GM15510 (cell line): Measurements from ENCODE around the gene CDK17.

ENCODE experiments used
- POLR2A ChIP-seq: IDR thresholded peaks from 3 replicates; pipeline ENCODE4 v1.6.1; 2011; ENCODE audit warnings: borderline replicate concordance; ENCODE audit not compliant: insufficient read length; ENCODE audit errors: extremely low read depth

CDK17 gene

GRCh38 chr12:96241846-96242256 lies 158.4 kb downstream of the CDK17 start:
- TF ChIP-seq POLR2A, result no peak

GRCh38 chr12:96241431-96241830 lies 158.8 kb downstream of the CDK17 start:
- no peak for TF ChIP-seq POLR2A

GRCh38 chr12:96240656-96241055 lies 159.6 kb downstream of the CDK17 start:
- no peak for TF ChIP-seq POLR2A

DNA sequence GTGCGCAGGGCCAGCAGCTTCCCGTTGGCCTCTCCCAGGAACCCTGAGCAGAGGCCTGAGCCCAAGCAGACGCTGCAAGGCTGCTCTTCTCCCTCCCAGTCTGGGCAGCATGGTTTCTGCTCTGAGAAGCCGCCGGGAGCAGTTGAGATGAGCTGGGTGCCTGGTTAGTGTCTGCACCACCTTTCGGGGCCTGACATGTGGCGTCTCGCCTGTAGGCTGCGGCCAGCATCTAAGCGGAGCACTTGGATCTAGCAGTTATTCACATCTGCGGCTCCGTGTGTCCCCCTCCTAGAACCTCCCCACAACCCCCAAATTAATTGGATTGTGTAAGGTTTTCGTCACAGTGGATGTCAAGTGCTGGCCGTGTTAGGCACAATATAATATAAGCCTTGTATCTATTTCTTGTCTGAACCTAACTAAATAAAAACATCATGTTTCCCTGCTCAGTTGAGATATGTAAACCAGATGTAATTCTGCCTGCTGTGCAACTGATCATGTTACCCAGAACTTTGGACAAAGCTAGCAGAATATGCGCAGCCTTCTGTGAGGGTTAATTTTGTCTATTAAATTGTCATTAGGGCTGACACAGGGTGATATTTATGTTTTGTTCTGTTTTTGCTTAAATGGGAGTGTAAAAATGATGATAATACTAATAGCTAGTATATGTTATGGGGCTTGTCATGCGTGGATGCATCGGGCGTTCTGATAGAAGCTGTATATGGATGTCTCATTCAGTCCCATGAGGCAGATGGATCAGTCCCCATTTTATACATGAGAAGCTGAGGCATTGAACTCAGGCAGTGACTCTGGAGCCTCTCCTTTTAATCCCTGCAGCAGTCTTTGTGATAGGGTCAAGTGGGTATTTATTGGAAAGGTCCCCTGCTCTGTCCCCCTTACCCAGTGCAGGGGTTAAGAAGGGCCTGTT lies 160.3 kb downstream of the CDK17 start:
- TF ChIP-seq POLR2A, result no peak

DNA sequence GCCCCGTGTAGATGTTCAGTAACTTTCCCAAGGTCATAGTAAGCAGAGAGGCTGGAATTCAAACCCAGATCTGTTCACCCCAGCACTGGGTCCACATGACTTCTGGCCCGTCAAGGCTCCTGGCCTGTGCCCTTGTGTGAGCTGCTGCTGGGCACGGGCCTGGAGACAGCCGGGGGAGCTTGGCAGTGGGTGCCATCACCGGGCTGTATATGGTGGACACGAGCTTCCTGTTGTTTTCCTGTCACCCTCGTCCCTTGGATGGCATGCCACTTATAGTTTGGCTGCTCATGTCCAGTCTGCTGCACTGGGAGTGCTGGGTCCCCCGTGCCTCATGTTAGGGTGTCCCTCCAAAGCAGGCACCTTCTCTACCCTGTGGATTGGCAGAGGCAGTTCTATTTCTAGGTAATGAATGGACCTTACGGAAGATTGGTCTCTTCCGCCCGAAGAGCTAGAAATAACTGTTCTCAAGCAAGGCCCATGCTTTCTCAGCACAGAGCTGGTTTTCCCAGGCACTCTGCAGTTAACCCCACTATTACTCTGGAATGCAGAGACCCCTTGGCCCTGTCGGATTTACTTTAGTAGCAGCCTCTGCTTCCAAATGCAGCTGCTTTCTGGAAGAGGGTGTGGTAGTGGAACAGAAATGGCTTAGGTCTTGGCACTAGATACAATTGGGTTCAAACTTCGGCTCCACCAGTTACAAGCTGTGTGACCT lies 161.7 kb downstream of the CDK17 start:
- no peak for TF ChIP-seq POLR2A

DNA sequence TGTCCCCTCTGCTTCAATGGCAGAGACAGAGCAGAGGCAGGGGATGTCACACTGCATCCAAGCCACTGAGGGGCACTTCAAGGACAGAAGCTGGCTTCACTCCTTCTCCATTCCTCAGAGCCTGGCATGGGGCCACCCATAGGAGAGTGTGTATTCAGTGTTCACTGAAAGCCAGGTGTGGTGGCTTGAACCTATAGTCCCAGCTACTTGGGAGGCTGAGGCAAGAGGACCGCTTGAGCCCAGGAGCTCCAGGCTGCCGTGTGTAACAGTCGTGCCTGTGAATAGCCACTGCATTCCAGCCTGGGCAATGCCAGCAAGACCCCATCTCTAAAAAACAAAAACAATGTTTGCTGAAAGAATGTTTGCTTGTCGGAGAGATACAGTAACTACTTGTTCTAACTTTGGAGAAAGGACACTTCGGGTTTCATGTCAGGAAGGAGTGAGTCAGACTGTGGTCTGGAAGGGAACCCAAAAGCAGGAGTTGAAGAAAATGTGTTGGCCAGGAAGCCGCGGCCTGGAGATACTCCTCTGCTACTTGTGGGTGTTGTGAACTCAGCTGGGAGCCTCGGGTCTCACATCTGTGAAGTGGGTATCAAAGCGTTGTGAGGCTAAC lies 162.7 kb downstream of the CDK17 start:
- no peak for TF ChIP-seq POLR2A

- no peak for TF ChIP-seq POLR2A
Observed at GRCh38 chr12:96237035-96237434, 163.2 kb downstream of the CDK17 start.

DNA sequence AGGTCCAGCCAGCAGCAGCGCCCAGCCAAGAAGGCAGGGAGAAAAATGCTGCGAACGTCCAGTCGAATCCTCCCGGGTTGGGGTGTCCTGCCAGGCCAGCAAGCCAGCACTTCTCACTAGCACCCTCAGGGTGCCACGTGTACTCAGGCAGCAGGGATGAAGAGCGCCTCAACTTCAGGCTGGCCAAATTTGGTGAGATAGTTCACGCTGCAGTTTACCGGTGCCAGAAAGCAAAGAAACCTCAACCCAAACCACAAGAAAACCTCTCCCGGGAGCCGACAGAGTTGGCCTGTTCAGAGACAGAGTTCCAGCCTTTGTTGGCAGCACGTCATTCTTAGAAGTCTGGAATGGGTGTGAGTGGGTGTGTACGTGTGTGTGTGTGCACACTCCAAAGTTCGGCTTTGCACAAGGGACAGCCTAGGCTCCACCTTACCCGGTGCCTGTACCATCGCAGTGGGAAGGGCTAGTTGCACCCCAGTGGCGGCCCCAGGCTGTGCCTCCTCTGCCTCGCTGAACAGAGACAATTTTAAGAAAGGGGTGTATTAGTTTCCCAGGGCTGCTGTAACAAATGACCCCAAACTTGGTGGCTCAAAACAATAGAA lies 163.9 kb downstream of the CDK17 start:
- TF ChIP-seq POLR2A, result no peak

- no peak for TF ChIP-seq POLR2A
Observed at GRCh38 chr12:96235484-96235826, 164.8 kb downstream of the CDK17 start.

DNA sequence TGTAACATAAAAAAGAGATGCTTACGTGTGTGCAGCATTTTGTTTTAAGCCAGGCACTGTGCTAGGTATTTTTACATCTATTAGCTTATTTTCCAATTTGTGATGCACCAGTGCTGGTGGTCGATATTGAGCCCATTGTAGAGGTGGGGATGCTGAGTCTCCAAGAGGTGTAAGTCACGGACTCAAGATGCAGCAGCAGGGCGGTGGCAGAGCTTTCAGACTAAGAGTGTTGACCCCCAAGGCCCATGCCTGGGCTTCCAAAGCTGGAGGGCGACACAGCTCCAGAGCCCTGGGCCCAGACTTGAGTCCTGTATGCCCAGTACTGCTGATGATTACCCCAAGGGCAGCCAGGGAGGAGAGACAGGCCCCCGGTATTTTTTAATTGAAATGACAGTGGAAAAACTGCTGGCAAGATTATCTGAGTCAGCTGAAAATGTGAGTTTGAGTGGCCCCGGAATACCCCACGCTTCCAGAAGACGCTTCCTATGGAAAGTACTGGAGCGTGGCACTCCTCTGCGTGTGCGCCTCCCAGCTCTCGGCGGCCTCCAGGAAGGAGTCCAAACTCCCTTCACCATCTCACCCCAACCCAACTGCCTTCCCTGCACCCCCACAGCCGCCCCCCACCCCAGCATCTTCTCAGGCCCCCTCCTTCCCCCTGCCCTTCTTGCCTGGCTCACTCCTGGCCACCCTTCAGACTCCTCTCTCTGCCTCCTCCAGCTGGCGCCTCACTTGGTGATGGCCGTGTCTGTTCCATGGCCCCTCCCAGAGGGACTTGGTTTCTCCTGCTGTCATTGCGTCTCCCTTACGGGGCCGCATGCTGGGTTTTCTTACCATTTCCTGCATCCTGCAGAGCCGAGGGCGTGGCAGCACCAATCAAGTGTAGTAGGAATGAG lies 165.4 kb downstream of the CDK17 start:
- TF ChIP-seq POLR2A, result no peak

GRCh38 chr12:96233939-96234461 lies 166.2 kb downstream of the CDK17 start:
- TF ChIP-seq POLR2A, result no peak

GRCh38 chr12:96233168-96233567 lies 167.1 kb downstream of the CDK17 start:
- TF ChIP-seq POLR2A, result no peak

DNA sequence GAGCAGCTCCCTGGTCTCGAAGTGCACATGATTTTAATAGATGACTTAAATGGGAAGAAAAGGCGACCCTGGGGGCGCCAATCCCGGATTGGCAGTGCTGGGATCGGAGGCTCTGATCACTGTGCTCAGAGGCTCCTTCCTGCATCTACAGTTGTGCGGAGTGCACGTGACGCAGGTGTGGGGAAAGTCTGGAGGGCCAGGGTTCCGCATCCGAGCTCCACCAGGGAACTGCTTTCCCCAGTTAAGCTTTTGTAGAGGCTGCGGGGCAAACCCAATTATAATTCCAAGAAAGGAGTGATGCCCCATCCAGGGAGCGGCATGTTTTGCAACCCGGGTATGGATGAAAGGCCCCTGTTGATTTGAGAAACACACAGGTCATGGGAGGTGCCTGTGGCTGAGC lies 169.6 kb downstream of the CDK17 start:
- TF ChIP-seq POLR2A, result no peak
